Type B pancreatic cell (in vitro differentiated cells): ENCODE results near the gene KRTAP5-7. TPM values are rescaled to one million over a fixed set of nuclear protein-coding genes. Genes with fewer than 3 reads are reported as not detected.
"Not testable (repeated sequence)": the region's sequence is repeated elsewhere in the genome, so short reads cannot be mapped to it uniquely, and the experiment has no call there.

ENCODE experiments used
- DNase-seq: peaks from one replicate; pipeline ENCODE4 v3.0.0; 2021; ENCODE audit warnings: mixed read lengths; ENCODE audit not compliant: unreplicated experiment; ENCODE audit errors: extremely low spot score
- H3K27ac Mint-ChIP-seq: 2 replicates; pipeline ENCODE4 v1.8.0; 2021; ENCODE audit warnings: mild to moderate bottlenecking, mixed read lengths
- H3K27me3 Mint-ChIP-seq: 2 replicates; pipeline ENCODE4 v1.8.0; 2021; ENCODE audit warnings: mixed read lengths
- H3K36me3 Mint-ChIP-seq: 2 replicates; pipeline ENCODE4 v1.8.0; 2021; ENCODE audit warnings: mixed read lengths
- H3K4me1 Mint-ChIP-seq: one replicate; pipeline ENCODE4 v1.8.0; 2021; ENCODE audit warnings: mixed read lengths; ENCODE audit not compliant: unreplicated experiment
- H3K4me3 Mint-ChIP-seq: 2 replicates; pipeline ENCODE4 v1.8.0; 2021; ENCODE audit warnings: mild to moderate bottlenecking, mixed read lengths
- H3K9me3 Mint-ChIP-seq: 2 replicates; pipeline ENCODE4 v1.8.0; 2021; ENCODE audit warnings: mixed read lengths
- total RNA-seq: library from RNA; stranded (reverse); gene quantifications from 2 replicates; pipeline ENCODE4 v1.2.1, GENCODE V29; 2021; ENCODE audit warnings: low replicate concordance
- TF ChIP-seq, protein P1 (sequence below): fragments of 200-600 bp; sonication (generic); conservative IDR thresholded peaks from 2 replicates; pipeline ENCODE4 v1.5.0; 2021; ENCODE audit warnings: antibody characterized with exemption, mild to moderate bottlenecking

Gene KRTAP5-7
- total RNA-seq, 1 donor from 2014 or later: not detected

- no peaks in the 10 kb centered on the region for H3K9me3 Mint-ChIP-seq
- H3K27me3 Mint-ChIP-seq: peaks cover 16% of the 10 kb centered on the region
- DNase-seq: no peak
- no peaks in the 10 kb centered on the region for H3K36me3 Mint-ChIP-seq
- TF ChIP-seq, protein P1, sequence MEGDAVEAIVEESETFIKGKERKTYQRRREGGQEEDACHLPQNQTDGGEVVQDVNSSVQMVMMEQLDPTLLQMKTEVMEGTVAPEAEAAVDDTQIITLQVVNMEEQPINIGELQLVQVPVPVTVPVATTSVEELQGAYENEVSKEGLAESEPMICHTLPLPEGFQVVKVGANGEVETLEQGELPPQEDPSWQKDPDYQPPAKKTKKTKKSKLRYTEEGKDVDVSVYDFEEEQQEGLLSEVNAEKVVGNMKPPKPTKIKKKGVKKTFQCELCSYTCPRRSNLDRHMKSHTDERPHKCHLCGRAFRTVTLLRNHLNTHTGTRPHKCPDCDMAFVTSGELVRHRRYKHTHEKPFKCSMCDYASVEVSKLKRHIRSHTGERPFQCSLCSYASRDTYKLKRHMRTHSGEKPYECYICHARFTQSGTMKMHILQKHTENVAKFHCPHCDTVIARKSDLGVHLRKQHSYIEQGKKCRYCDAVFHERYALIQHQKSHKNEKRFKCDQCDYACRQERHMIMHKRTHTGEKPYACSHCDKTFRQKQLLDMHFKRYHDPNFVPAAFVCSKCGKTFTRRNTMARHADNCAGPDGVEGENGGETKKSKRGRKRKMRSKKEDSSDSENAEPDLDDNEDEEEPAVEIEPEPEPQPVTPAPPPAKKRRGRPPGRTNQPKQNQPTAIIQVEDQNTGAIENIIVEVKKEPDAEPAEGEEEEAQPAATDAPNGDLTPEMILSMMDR: no peak
- peaks cover 35% of the 10 kb centered on the region for H3K4me1 Mint-ChIP-seq
- no peak overlapping the region for H3K27ac Mint-ChIP-seq
- H3K4me3 Mint-ChIP-seq: no peak overlapping the region
Observed at GRCh38 chr11:71568704-71569349, 41.8 kb downstream of the KRTAP5-7 start.

GRCh38 chr11:71571101-71571850, 44.2 kb downstream of the KRTAP5-7 start:
- H3K36me3 Mint-ChIP-seq: not testable (repeated sequence)
- peaks cover 12% of the 10 kb centered on the region for H3K27me3 Mint-ChIP-seq

DNA sequence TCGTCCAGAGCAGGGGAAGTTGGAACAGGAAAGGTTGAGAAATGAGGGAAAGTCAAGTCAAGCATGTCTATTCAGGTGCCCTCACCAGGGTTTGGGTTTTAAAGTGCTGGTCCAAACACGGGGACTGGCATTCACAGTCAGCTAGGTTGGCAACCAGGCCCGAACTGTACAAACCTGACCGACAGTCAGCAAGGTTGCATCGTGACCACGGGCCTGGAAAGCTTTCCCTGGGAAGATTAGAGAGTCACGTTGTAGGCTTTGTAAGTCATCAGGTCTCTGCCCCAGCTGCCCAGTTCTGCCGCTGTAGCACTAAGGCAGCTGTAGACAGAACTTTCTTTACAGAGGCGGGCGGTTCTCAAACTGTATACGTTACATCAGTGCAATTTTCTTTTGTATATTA, 45.7 kb downstream of the KRTAP5-7 start:
- H3K36me3 Mint-ChIP-seq: no peaks in the 10 kb centered on the region
- no peak for DNase-seq
- peaks cover 4% of the 10 kb centered on the region for H3K27me3 Mint-ChIP-seq
- TF ChIP-seq, protein P1: no peak
- no peak overlapping the region for H3K27ac Mint-ChIP-seq
- peaks cover 8% of the 10 kb centered on the region for H3K4me1 Mint-ChIP-seq
- no peak overlapping the region for H3K4me3 Mint-ChIP-seq
- no peaks in the 10 kb centered on the region for H3K9me3 Mint-ChIP-seq

More at GRCh38 chr11:71571101-71571850, 44.2 kb downstream of the KRTAP5-7 start:
- H3K4me1 Mint-ChIP-seq: peaks cover 23% of the 10 kb centered on the region
- not testable (repeated sequence) for H3K27ac Mint-ChIP-seq, H3K4me3 Mint-ChIP-seq, DNase-seq, H3K9me3 Mint-ChIP-seq

- H3K9me3 Mint-ChIP-seq: no peaks in the 10 kb centered on the region
- H3K27me3 Mint-ChIP-seq: peaks cover 4% of the 10 kb centered on the region
- no peaks in the 10 kb centered on the region for H3K36me3 Mint-ChIP-seq
- DNase-seq: no peak
- no peak overlapping the region for H3K4me3 Mint-ChIP-seq
- TF ChIP-seq, protein P1: no peak
- H3K4me1 Mint-ChIP-seq: peaks cover 4% of the 10 kb centered on the region
- no peak overlapping the region for H3K27ac Mint-ChIP-seq
Observed at GRCh38 chr11:71574418-71574817, 47.4 kb downstream of the KRTAP5-7 start.

- Mint-ChIP-seq H3K4me3 (no peak overlapping the region), H3K27ac (no peak overlapping the region), H3K9me3 (no peaks in the 10 kb centered on the region), H3K4me1 (peaks cover 9% of the 10 kb centered on the region), H3K36me3 (no peaks in the 10 kb centered on the region), H3K27me3 (peaks cover 3% of the 10 kb centered on the region)
- DNase-seq: no peak
- TF ChIP-seq, protein P1: no peak
Observed at GRCh38 chr11:71575723-71576424, 48.8 kb downstream of the KRTAP5-7 start.

DNA sequence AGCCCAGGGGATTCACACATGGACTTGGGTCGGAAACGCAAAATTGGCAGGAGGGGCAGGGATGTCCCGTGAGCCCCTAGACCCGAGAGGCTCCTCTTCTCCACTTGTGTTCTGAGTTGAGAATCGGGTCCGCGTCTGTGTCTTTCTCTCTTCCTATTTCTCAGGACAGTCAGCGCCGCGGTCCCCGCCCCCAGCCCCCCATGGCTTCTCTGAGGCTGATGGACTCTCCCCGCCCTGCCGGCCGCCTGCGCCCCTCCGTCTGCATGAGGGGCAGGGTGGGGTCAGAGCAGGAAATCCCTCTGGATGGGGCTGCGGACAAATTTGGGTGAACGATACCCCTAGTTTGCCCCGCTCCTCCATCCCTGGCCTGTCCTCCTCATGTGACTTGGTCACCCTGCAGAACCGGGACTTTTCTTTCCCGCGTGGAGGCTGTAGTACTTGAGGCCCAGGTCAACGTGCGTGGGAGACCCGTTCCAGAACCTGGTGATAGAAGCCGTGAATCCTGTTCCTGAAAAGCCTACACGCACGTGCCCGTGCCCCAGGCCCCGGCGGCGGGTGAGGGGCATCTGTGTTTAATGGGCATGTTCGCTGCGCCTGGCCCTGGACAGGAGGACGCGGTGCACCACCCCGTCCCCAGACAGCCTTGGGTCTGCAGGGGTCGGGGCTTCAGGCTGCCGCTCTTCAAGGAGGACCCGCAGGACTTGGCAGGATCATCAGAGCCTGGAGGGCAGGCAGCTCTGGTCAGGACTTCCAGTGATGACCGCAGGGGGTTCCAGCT, 49.8 kb downstream of the KRTAP5-7 start:
- not testable (repeated sequence) for DNase-seq, H3K9me3 Mint-ChIP-seq, H3K27ac Mint-ChIP-seq, H3K4me3 Mint-ChIP-seq, H3K36me3 Mint-ChIP-seq, H3K27me3 Mint-ChIP-seq
- H3K4me1 Mint-ChIP-seq: peaks cover 12% of the 10 kb centered on the region
